Ectodermal cell (in vitro differentiated cells): Measurements from ENCODE around the gene B4GALT5.

Experiments used
- H3K27ac ChIP-seq: 2 replicates; pipeline ENCODE4 v1.7.0; 2013; ENCODE audit warnings: mild to moderate bottlenecking, low read depth, low read length; ENCODE audit not compliant: insufficient read depth, poor library complexity, severe bottlenecking
- H3K27me3 ChIP-seq: 2 replicates; pipeline ENCODE4 v1.7.0; 2013; ENCODE audit warnings: mild to moderate bottlenecking, low read length; ENCODE audit not compliant: insufficient read depth, control insufficient read depth, poor library complexity, severe bottlenecking
- H3K36me3 ChIP-seq: one replicate; pipeline ENCODE4 v1.7.0; 2013; ENCODE audit warnings: low read length; ENCODE audit not compliant: control insufficient read depth, insufficient read depth
- H3K4me1 ChIP-seq: one replicate; pipeline ENCODE4 v1.7.0; 2013; ENCODE audit warnings: low read length; ENCODE audit not compliant: control insufficient read depth, insufficient read depth
- H3K4me3 ChIP-seq: 2 replicates; pipeline ENCODE4 v1.7.0; 2013; ENCODE audit warnings: low read depth, low read length, control low read depth; ENCODE audit not compliant: insufficient read depth
- H3K9me3 ChIP-seq: 2 replicates; pipeline ENCODE4 v1.7.0; 2013; ENCODE audit warnings: mild to moderate bottlenecking, low read length, moderate library complexity; ENCODE audit not compliant: control insufficient read depth
- WGBS, 2 experiments: methylation state at CpG; one replicate each; pipeline ENCODE4 v1.1.7; 2013; ENCODE audit warnings: missing lambda C conversion rate in 2 of 2; 5-methylcytosine and 5-hydroxymethylcytosine counted together

Gene B4GALT5

DNA sequence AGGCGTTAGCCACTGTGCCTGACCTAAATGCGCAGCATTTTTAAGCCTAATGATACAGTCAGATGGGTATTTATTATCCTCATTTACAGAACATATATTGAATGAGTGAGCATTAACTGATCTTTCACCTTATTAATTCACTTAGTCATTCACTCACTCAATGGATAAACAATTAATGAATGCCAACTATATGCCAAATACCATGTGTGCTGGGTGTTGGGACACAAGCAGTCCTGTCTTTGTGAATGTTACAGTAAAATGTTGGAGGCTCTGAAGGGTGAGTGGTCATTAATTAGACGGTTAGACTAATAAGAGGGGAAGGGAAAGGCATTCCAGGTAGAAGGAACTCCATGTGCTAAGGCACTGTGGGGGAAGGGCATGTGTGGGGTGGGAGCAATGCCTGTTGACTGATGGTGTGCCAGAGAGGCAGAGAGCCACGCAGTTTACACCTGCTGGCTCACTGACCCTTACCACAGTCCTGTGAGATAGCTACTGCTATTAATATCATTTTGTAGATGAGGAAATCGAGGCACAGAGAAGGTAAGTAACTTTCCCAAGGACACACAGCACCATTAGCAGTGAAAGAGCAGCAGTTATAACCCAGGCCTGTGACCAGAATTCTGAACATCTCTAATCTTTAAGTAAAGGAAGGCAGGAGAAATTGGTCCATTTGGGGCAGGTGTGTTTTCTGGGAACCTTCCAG, 38.7 kb upstream of the B4GALT5 start:
- Histone ChIP-seq H3K4me3 (no peak overlapping the region), H3K27me3 (no peaks in the 10 kb centered on the region), H3K27ac (no peak overlapping the region), H3K36me3 (no peaks in the 10 kb centered on the region), H3K4me1 (peaks cover 9% of the 10 kb centered on the region), H3K9me3 (no peaks in the 10 kb centered on the region)
- WGBS, 2 experiments = 87 to 90% methylated on average over 4 to 5 of the region's 5 CpGs

DNA sequence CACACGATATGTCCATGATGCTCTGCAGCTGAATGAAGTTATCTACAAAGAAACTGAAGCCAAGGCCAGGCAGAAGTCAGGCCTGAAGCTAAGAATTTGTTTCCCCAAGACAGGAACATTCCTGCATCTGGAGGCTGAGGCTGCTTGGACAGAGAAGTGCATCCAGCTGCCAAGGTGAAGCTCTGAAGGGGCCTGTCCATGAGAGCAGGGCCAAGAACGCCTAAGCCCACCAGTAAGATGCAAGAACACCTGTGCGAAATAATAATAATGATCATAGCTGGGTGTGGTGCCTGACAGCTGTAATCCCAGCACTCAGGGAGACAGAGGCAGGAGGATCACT, 37.7 kb upstream of the B4GALT5 start:
- no peak overlapping the region for H3K27ac ChIP-seq
- WGBS, 2 experiments = 92 to 93% methylated on average over 3 of the region's 3 CpGs
- H3K36me3 ChIP-seq = no peaks in the 10 kb centered on the region

DNA sequence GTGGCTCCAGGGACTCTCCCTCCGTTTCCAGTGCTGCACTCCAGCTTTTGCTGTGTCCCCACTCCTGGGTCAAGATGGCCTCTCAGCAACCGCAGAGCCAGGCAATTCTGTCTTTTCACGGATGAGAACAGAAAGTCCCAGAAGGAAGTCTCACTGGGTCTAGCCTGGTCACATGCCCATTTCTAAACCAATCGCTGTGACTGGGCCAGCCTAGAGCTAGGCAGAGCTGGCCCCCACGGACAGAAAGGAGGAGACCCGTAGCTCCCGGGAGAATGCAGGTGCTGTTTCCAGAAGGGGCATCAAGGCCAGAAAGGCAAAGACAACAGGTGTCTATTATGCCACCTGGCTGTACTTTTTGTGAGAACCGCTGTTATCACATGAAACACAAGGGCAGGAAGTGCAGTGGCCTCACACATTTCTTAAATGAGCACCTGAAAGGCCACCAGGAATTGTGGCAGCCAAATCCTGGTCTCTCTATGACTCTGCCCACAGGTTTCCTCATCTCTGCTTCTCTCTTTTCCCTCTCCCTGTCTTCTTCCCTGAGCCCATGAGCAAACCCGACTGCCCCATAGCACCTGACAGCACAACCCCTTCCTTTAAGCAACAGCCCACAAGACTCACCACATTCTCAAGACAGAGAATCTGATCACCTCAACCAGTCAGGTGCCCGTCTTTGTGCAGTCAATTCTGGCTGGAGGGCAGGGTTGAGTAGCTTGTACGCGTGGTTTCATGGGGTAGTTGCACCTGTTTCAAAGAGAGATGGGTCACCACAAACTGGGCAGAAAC, 37.1 kb upstream of the B4GALT5 start:
- H3K9me3 ChIP-seq = no peaks in the 10 kb centered on the region
- H3K36me3 ChIP-seq = no peaks in the 10 kb centered on the region
- H3K4me3 ChIP-seq = no peak overlapping the region
- peaks cover 9% of the 10 kb centered on the region for H3K4me1 ChIP-seq
- no peaks in the 10 kb centered on the region for H3K27me3 ChIP-seq
- 87% methylated on average over 12 of the region's 12 CpGs for WGBS, 2 experiments
- H3K27ac ChIP-seq = no peak overlapping the region

More for the DNA sequence above, 37.7 kb upstream of the B4GALT5 start:
- Histone ChIP-seq H3K9me3 (no peaks in the 10 kb centered on the region), H3K4me1 (peaks cover 9% of the 10 kb centered on the region), H3K27me3 (no peaks in the 10 kb centered on the region), H3K4me3 (no peak overlapping the region)

DNA sequence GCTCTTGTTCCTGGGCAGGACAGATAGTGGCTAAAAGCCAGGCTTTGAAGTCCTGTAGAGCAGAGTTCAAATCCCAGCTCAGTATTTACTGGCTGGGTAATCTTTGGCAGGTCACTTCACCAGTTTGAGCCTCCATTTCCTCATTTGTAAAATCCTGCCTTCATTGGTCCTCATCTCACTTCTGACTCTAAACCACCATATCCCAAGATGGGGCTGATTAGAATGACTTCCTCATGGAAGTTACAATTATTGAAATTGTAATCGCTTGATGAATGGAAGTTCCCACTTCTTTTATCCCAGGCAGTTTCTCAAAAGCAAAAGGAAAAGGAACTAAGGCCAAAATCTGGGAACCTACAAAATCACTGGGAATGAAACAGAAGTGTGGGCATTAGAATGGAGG, 35.9 kb upstream of the B4GALT5 start:
- 100% methylated on average over 1 of the region's 1 CpG for WGBS, 2 experiments
- no peaks in the 10 kb centered on the region for H3K9me3 ChIP-seq

DNA sequence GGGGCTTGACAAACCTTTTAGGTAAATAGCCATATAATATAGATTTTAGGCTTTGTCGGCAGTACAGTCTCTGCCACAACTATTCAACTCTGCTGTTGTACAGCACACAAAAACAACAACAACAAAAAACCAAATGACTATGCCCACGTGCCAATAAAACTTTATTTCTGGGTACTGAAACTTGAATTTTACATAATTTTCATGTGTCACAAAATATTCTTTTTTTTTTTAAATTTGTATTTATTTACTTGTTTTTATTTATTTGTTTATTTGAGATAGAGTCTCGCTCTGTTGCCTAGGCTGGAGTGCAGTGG, 34.8 kb upstream of the B4GALT5 start:
- H3K27ac ChIP-seq = no peak overlapping the region
- 94 to 96% methylated on average over 2 to 3 of the region's 3 CpGs for WGBS, 2 experiments
- H3K27me3 ChIP-seq = no peaks in the 10 kb centered on the region
- peaks cover 9% of the 10 kb centered on the region for H3K4me1 ChIP-seq
- H3K4me3 ChIP-seq = no peak overlapping the region
- H3K9me3 ChIP-seq = no peaks in the 10 kb centered on the region
- H3K36me3 ChIP-seq = no peaks in the 10 kb centered on the region

More for the DNA sequence above, 35.9 kb upstream of the B4GALT5 start:
- peaks cover 9% of the 10 kb centered on the region for H3K4me1 ChIP-seq
- no peak overlapping the region for H3K27ac ChIP-seq
- H3K4me3 ChIP-seq = no peak overlapping the region
- no peaks in the 10 kb centered on the region for H3K27me3 ChIP-seq
- H3K36me3 ChIP-seq = no peaks in the 10 kb centered on the region

DNA sequence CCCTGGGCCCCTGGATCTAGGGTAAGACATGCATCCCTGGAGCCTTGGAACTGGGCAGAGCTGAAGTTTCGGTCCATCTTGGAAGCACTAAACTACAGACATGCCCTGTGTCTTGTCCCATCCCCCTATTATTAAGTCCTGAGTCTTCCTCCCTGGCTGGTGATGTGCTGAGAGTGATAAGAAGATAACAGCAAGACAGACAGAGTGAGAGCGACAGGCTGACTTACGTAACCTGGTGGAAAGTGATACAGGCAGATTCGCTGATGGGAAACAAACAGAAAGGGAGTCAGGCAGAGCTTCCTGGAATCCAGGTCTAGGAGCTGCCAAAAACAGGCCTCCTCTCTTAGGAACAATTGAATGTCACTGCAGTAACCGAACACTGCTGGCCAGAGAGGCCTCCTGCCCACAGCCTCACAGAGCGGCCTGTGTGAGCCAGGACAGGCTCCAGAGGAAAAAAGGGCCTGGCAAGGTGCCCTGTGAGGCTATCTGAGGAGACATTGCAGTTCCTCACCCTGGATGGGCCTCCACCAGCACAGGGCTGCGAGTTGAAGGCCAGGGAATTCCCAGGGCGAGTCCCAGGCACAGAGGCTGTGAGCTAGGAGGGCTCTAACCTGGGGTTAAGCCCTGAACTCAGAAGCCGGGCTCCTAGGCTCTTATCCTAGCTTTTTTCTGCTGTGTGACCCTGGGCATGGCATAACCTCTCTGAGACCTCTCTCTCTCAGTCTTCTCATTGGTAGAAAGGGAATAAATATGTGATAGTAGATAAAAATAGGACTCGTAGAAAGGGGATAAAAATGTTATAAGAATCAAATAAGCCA, 34.2 kb upstream of the B4GALT5 start:
- 84 to 89% methylated on average over 10 of the region's 10 CpGs for WGBS, 2 experiments
- Histone ChIP-seq H3K27ac (no peak overlapping the region), H3K4me1 (peaks cover 9% of the 10 kb centered on the region), H3K4me3 (no peak overlapping the region), H3K9me3 (no peaks in the 10 kb centered on the region), H3K27me3 (no peaks in the 10 kb centered on the region), H3K36me3 (no peaks in the 10 kb centered on the region)

DNA sequence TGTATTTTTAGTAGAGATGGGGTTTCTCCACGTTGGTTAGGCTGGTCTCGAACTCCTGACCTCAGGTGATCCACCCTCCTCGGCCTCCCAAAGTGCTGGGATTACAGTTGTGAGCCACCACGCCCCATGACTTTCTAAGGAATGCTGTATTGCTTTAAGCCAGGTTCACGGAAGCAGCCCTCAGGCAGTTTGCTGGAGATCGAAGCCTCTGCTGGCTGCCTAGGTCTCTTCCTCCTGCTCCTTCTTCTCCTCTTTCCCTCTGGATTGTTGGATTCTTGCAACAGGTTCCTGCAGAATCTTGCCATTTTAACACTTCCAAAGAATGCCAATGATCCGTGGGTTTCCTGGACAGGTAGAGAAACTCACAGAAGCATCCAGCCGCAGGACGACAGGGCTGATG, 29.3 kb upstream of the B4GALT5 start:
- Histone ChIP-seq H3K27me3 (no peaks in the 10 kb centered on the region), H3K4me3 (no peak overlapping the region), H3K27ac (no peak overlapping the region), H3K36me3 (no peaks in the 10 kb centered on the region), H3K4me1 (peaks cover 15% of the 10 kb centered on the region), H3K9me3 (no peaks in the 10 kb centered on the region)
- 82 to 83% methylated on average over 9 of the region's 9 CpGs for WGBS, 2 experiments

DNA sequence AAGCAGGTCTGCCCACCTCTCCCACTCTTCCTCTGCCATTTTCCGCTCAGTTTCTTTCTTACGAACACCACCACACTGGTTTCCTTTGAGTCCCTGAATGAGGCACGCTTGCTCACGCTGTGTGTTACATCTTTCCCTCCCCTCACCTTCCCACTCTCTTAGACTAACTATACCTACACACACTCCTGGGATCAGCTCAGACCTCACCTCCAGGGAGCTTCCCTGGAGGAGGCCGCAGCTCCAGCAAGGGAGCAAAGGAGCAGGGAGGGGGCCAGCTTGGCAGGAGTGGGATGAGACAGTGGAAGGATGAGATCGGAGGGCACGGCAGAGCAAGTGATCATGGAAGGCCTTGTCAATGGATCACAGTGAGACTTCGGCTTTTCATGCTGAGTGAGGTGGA, 28.3 kb upstream of the B4GALT5 start:
- no peaks in the 10 kb centered on the region for H3K9me3 ChIP-seq
- peaks cover 10% of the 10 kb centered on the region for H3K4me1 ChIP-seq
- no peaks in the 10 kb centered on the region for H3K27me3 ChIP-seq
- 66 to 69% methylated on average over 8 of the region's 8 CpGs for WGBS, 2 experiments
- no peaks in the 10 kb centered on the region for H3K36me3 ChIP-seq
- no peak overlapping the region for H3K27ac ChIP-seq
- no peak overlapping the region for H3K4me3 ChIP-seq

DNA sequence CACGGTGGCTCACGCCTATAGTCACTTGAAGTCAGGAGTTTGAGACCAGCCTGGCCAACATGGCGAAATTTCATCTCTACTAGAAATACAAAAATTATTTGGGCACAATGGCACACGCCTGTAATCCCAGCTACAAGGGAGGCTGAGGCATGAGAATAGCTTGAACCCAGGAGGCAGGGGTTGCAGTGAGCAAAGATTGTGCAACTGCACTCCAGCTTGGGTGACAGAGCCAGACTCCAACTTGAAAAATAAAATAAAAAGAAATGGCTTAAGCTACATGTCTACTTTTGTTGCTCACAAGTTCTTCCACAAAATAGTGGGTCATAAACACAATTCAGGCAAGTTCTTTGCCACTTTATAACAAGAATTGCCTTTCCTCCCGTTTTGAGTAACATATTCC, 27.1 kb upstream of the B4GALT5 start:
- WGBS, 2 experiments = 88 to 93% methylated on average over 5 of the region's 5 CpGs
- H3K4me1 ChIP-seq = peaks cover 10% of the 10 kb centered on the region
- no peak overlapping the region for H3K4me3 ChIP-seq
- H3K27ac ChIP-seq = no peak overlapping the region
- no peaks in the 10 kb centered on the region for H3K9me3 ChIP-seq
- no peaks in the 10 kb centered on the region for H3K27me3 ChIP-seq
- H3K36me3 ChIP-seq = no peaks in the 10 kb centered on the region

DNA sequence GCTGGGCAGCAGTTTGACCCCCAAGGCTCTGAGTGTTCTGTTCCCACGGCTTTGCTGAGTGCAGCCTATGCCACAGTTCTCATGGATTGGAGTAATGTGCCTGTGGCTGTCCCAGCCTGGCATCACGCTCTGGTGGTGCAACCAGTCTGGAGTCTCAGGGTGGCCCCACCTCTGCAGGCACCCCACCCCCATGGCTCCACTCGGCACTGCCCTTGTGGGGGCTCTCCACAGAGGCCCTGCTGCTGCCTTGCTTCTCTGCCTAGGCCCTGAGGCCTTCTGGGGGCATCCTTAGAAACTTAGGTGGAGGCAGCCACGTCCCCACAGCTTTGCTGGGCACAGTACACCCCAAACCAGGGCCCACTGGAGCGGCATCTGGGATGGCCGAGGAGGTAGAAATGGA, 25.4 kb upstream of the B4GALT5 start:
- H3K4me3 ChIP-seq = no peak overlapping the region
- peaks cover 10% of the 10 kb centered on the region for H3K4me1 ChIP-seq
- no peaks in the 10 kb centered on the region for H3K27me3 ChIP-seq
- H3K36me3 ChIP-seq = no peaks in the 10 kb centered on the region
- 76 to 78% methylated on average over 6 of the region's 6 CpGs for WGBS, 2 experiments
- H3K9me3 ChIP-seq = no peaks in the 10 kb centered on the region
- no peak overlapping the region for H3K27ac ChIP-seq
